ENCODE results near the gene NPHP4. TPM values are rescaled to one million over a fixed set of nuclear protein-coding genes. Genes with fewer than 3 reads are reported as not detected.

The NPHP4 gene
- total RNA-seq, 1 donor from 2014 or later = 33.2 TPM

DNA sequence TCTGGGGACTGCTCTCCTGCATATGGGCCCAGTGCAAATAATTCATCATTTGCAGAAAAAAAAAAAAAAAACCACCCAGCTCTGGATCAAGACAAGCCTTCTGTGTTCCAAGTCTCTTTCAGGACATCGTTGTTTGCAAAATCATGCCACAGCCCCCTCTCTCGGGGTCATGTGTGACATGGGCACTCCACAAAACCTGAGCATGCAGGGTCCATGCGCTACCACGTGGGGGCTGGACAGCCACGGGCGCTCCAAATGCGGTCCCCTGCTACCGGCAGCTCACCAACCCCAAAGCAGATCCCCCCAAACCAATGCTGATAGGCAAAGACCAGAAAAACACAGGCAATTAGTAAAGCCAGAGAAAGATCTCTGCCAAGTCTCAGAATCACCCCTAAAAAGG lies 17.6 kb downstream of the NPHP4 start:
- DNase-seq (ENCODE audit: low read depth, low spot score) = no peak
- H3K27me3 Mint-ChIP-seq (ENCODE audit: low read depth) = no peaks in the 10 kb centered on the region
- no peak overlapping the region for H3K4me3 Mint-ChIP-seq
- no peak overlapping the region for H3K27ac Mint-ChIP-seq (ENCODE audit: unreplicated experiment)
- H3K4me1 Mint-ChIP-seq = peaks cover 27% of the 10 kb centered on the region
- H3K36me3 Mint-ChIP-seq (ENCODE audit: low read depth) = peaks cover 11% of the 10 kb centered on the region
- TF ChIP-seq, protein P1, sequence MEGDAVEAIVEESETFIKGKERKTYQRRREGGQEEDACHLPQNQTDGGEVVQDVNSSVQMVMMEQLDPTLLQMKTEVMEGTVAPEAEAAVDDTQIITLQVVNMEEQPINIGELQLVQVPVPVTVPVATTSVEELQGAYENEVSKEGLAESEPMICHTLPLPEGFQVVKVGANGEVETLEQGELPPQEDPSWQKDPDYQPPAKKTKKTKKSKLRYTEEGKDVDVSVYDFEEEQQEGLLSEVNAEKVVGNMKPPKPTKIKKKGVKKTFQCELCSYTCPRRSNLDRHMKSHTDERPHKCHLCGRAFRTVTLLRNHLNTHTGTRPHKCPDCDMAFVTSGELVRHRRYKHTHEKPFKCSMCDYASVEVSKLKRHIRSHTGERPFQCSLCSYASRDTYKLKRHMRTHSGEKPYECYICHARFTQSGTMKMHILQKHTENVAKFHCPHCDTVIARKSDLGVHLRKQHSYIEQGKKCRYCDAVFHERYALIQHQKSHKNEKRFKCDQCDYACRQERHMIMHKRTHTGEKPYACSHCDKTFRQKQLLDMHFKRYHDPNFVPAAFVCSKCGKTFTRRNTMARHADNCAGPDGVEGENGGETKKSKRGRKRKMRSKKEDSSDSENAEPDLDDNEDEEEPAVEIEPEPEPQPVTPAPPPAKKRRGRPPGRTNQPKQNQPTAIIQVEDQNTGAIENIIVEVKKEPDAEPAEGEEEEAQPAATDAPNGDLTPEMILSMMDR (conservative IDR thresholded peaks at IDR 0.05) = no peak
- no peaks in the 10 kb centered on the region for H3K9me3 Mint-ChIP-seq

DNA sequence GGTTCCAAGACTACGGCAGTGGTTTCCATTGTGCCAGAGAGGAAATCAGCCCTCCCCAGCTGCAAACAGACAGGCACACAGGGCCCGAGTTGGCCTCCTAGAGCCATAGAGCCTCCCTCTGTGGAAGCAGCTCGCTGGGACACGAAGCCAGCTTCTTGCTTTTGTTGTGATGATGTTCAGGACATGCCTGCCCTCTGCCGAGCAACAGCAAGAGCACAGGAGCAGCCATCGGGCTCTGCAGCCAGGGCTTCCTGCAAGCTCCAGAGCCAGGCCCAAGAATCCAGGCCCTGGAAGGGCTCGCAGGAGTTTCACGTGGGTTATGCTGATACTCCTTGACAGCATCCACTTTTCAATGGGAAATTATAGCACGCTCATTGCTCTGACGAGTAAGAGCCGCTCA lies 18.5 kb downstream of the NPHP4 start:
- TF ChIP-seq, protein P1 (conservative IDR thresholded peaks at IDR 0.05) = no peak
- no peak for DNase-seq (ENCODE audit: low read depth, low spot score)
- no peaks in the 10 kb centered on the region for H3K9me3 Mint-ChIP-seq
- peaks cover 11% of the 10 kb centered on the region for H3K36me3 Mint-ChIP-seq (ENCODE audit: low read depth)
- H3K27ac Mint-ChIP-seq (ENCODE audit: unreplicated experiment) = no peak overlapping the region
- no peaks in the 10 kb centered on the region for H3K27me3 Mint-ChIP-seq (ENCODE audit: low read depth)
- H3K4me3 Mint-ChIP-seq = no peak overlapping the region
- peaks cover 27% of the 10 kb centered on the region for H3K4me1 Mint-ChIP-seq

DNA sequence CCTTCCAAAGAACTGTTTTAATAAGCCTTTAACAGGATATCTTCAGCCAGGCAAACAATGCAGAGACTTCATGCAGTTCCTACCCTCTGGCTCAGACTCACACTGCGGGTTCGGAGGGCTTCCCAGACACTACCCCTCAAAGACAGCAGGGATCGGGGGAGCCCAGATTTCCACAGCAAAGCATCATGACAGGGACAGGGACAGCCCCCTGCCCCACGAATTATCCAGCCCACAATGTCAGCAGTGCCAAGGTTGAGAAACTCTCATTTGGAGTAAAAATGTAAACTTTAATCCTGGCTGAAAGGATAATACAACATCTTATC lies 20.1 kb downstream of the NPHP4 start:
- H3K4me1 Mint-ChIP-seq = peaks cover 27% of the 10 kb centered on the region
- DNase-seq (ENCODE audit: low read depth, low spot score) = no peak
- H3K36me3 Mint-ChIP-seq (ENCODE audit: low read depth) = peaks cover 9% of the 10 kb centered on the region
- no peak overlapping the region for H3K4me3 Mint-ChIP-seq
- no peak overlapping the region for H3K27ac Mint-ChIP-seq (ENCODE audit: unreplicated experiment)
- TF ChIP-seq, protein P1 (conservative IDR thresholded peaks at IDR 0.05) = no peak
- no peaks in the 10 kb centered on the region for H3K27me3 Mint-ChIP-seq (ENCODE audit: low read depth)
- H3K9me3 Mint-ChIP-seq = no peaks in the 10 kb centered on the region

DNA sequence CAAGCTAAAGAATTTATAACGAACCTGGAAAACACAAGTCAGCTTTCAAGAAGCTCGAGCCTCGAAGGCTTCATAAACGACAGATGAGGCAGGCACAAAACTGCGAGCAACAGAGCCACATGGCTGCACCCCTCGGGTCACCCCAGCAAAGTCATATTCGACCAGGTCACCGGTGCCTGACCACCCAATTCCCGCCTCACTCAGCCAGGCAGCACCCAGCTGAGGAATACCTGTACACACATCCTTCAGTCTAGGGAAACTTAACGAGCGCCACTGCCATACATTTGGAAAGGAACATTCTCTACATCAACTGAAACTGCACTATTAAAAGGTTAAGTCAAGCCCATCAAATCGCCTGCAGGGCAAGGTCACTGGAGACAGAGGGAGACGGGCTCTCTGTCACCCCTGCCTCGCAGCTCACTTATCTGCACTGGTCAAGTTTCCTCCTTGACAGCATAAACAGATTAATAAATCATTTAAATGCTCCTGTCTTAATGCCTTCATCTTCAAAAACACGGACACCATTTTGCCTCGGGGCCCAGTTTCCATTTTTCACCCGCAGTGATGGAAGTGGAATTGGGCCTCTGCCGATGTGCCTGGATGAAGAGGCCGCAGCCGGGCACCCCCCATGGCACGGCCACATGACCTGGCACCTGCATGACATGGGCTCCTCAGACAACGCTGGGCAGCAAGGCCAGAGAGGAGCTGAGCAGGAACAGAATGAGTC lies 20.6 kb downstream of the NPHP4 start:
- H3K27ac Mint-ChIP-seq (ENCODE audit: unreplicated experiment) = no peak overlapping the region
- DNase-seq (ENCODE audit: low read depth, low spot score) = no peak
- peaks cover 27% of the 10 kb centered on the region for H3K4me1 Mint-ChIP-seq
- no peaks in the 10 kb centered on the region for H3K27me3 Mint-ChIP-seq (ENCODE audit: low read depth)
- H3K36me3 Mint-ChIP-seq (ENCODE audit: low read depth) = peaks cover 3% of the 10 kb centered on the region
- TF ChIP-seq, protein P1 (conservative IDR thresholded peaks at IDR 0.05) = no peak
- H3K4me3 Mint-ChIP-seq = no peak overlapping the region
- no peaks in the 10 kb centered on the region for H3K9me3 Mint-ChIP-seq

DNA sequence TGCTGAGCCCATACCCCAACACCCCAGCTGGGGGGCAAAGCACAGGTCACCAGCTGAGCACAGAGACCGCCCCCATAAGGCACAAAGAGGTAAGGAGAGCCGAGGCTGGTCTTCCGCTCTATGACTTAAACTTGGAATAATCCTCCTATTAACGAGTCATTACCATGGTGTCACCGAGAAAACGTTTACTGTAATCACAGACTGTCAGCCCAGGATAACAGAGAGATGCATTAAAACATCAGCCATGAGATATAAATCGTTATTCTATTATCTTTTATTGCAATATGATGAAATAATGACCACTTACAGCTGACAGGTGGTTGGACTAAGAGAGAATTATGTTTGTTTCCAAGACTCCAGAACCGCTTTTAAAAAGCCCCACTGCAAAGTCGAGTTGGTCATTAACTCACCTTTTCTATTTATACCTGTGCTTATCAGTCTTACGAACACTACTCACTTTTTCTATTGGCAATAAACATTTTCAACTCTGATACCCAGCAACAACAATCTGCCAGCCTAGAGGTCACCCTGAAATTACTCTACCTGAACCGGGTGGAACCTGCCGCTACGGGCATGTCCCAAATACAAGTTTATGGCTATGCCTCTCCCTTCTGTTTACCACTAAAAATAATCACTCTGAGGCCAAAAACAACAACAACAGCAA lies 21.5 kb downstream of the NPHP4 start:
- no peaks in the 10 kb centered on the region for H3K9me3 Mint-ChIP-seq
- no peaks in the 10 kb centered on the region for H3K27me3 Mint-ChIP-seq (ENCODE audit: low read depth)
- H3K27ac Mint-ChIP-seq (ENCODE audit: unreplicated experiment) = no peak overlapping the region
- no peak overlapping the region for H3K4me3 Mint-ChIP-seq
- H3K36me3 Mint-ChIP-seq (ENCODE audit: low read depth) = peaks cover 3% of the 10 kb centered on the region
- no peak for DNase-seq (ENCODE audit: low read depth, low spot score)
- TF ChIP-seq, protein P1 (conservative IDR thresholded peaks at IDR 0.05) = no peak
- H3K4me1 Mint-ChIP-seq = peaks cover 27% of the 10 kb centered on the region

Measured in neural crest cell (in vitro differentiated cells).